Activated CD4-positive, CD25-positive, alpha-beta regulatory T cell treated with anti-CD3 and anti-CD28 coated beads, Interleukin-2, amount 50 U/mL, for 24 hours (primary cell): Measurements from ENCODE around the gene PIP5K1C.

Experiments used
- ATAC-seq, 2 donors: fragments of 150-1000 bp; cut with Tn5 transposase; one replicate each; pipeline ENCODE4 v1.10.0; 2021; ENCODE audit warnings: mild to moderate bottlenecking in 1 of 2, moderate library complexity in 1 of 2

PIP5K1C gene, protein sequence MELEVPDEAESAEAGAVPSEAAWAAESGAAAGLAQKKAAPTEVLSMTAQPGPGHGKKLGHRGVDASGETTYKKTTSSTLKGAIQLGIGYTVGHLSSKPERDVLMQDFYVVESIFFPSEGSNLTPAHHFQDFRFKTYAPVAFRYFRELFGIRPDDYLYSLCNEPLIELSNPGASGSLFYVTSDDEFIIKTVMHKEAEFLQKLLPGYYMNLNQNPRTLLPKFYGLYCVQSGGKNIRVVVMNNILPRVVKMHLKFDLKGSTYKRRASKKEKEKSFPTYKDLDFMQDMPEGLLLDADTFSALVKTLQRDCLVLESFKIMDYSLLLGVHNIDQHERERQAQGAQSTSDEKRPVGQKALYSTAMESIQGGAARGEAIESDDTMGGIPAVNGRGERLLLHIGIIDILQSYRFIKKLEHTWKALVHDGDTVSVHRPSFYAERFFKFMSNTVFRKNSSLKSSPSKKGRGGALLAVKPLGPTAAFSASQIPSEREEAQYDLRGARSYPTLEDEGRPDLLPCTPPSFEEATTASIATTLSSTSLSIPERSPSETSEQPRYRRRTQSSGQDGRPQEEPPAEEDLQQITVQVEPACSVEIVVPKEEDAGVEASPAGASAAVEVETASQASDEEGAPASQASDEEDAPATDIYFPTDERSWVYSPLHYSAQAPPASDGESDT

DNA sequence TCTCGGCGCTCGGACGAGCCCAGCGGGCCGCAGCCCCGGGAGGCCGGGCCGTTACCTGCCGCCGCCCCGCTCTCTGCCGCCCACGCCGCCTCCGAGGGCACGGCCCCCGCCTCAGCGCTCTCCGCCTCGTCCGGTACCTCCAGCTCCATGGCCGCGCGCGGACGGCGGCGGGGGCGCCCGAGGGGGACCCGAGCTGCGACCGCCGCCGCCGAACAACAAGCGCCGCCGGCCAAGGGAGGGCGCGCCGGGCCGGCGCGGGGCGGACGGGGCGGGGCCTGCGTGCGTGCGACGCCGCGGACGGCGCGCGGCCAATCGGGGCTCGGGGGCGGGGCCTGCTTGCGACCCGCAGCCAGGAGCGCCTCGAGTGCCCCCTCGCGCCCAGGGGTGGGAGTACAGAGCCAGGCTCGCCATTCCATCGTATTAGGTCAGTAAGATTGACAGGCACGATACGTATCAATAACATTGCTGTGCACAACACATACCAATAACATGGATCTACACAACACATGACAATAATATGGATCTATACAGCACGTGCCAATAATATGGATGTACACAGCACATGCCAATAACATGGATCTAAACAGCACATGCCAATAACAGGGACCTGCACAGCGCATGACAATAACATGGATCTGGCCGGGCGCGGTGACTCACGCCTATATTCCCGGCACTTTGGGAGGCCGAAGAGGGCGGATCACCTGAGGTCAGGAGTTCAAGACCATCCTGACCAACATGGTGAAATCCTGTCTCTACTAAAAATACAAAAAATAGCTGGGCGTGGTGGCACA, at the start of gene PIP5K1C:
Gene PIP5K1C, minus strand, starts transcription at position 227 of the 791 bp plus-strand sequence. Its CDS starts 78 bp downstream, at position 149.
- peak; percentile 88 to 93 for ATAC-seq

DNA sequence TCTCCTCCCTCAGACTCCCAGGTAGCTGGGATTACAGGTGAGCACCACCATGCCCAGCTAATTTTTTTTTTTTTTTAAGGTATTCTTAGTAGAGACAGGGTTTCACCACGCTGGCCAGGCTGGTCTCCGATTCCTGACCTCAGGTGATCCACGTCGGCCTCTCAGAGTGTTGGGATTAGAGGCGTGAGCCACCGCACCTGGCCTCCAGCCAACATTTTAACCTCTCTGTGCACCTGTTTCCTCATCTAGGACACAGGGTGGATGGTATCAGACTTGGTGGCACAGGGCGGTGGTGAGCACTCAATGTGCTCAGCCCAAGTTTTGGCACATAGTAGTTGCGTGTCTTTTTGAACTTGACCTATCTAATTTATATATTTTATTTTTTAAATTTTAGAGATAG, 48.7 kb upstream of the PIP5K1C start:
- ATAC-seq: no peak

DNA sequence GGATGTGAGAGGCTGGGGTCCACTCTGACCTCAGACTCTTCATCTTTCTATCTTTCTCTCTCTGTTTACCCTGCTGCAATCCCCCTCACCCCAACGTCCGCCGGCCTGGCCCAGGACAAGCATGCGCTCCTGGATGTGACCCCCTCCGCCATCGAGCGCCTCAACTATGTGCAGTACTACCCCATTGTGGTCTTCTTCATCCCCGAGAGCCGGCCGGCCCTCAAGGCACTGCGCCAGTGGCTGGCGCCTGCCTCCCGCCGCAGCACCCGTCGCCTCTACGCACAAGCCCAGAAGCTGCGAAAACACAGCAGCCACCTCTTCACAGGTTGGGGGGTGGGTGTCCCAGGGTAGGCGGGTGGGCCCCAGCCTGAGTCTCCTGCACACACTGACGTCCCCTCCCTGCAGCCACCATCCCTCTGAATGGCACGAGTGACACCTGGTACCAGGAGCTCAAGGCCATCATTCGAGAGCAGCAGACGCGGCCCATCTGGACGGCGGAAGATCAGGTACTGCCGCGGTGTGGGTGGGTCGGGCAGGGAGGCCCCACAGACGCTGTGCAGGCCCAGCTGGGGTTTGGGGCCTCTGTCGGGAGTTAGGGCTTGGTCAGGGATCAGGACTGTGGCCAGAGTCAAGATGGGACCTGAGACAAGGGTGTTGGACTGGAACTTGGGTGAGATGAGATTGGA, 46.2 kb upstream of the PIP5K1C start:
- no peak for ATAC-seq

DNA sequence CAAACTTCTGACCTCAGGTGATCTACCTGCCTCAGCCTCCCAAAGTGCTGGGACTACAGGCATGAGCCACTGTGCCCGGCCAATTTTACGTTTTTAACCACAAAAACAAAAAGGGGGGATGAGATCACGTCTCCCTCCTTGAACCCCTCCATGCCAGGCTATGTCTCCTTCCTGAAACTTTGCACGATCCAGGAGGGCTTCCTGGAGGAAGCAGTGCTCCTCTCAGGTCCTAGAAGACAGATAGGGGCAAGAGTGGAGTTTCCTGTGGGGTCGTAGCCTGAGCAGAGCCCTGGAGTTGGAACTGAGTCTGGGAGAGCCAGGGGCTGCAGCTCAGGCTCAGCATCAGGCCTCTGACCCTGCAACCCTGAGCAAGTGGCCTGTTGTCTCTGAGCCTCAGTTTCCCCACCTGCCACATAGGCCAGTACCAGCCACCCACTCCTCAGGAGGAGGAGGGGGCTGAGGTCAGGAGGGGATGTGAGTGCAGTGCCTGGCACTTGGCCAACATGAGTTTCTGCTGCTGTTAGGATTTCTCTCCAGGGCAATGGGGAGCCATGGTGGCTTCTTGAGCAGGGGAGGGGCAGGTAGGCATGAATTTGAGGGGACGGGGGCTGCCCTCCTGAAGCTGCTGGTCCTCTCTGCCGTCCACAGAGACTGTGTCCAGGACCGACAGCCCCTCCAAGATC, 45.2 kb upstream of the PIP5K1C start:
- no peak for ATAC-seq

DNA sequence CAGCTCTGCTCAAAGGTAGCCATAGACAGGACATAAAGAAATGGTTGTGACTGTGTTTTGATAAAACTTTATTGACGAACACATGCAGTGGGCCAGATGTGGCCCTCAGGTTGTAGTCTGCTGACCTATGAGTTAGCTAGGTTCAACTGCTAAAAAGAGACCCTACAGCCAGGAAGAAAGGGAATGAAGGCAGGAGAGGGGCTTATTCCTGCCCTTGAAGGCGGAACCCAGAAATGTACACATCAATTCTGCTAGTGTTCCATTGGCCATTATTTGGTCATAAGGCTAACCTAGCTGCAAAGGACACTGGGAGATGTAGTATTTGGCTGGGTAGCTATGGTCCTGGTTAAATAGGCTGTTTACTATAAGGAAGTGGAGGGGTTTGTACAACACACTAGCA, 43.2 kb upstream of the PIP5K1C start:
- ATAC-seq: no peak

DNA sequence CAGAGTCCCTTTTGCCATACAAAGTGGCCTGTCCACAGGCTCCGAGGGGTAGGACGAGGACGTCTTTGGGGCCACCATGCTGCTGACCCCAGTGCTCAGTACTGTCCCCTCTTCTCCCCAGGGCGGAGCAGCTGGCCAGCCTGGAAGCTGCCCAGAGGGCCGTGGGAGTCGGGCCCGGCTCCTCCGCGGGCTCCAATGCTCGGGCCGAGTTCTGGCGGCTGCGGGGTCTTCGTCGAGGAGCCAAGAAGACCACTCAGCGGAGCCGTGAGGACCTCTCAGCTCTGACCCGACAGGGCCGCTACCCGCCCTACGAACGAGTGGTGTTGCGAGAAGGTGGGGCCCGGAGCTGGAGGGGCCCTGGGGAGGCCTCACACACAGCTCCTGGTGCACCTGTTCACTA, 40.2 kb upstream of the PIP5K1C start:
- ATAC-seq: no peak

DNA sequence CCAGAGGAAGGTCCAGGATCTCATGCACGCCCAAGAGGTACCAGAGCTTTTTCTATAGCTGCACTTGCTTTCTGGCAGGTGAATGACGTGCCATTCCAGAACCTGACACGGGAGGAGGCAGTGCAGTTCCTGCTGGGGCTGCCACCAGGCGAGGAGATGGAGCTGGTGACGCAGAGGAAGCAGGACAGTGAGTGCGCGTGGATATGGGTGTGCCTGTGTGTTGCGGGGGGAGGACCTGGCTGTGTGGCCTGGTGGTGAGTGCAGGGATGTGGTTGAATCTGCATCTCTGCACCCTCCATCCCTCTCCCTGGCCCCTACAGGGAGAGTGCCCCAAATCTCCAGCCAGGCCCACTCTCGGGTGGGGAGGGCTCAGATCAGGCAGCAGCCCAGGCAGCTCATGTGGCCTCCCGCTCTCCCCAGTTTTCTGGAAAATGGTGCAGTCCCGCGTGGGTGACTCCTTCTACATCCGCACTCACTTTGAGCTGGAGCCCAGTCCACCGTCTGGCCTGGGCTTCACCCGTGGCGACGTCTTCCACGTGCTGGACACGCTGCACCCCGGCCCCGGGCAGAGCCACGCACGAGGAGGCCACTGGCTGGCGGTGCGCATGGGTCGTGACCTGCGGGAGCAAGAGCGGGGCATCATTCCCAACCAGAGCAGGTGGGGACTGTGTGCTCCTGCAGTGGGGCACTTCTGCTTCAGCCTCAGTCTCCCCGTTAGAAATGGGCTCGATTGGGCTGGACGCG, 38.4 kb upstream of the PIP5K1C start:
- ATAC-seq: no peak

DNA sequence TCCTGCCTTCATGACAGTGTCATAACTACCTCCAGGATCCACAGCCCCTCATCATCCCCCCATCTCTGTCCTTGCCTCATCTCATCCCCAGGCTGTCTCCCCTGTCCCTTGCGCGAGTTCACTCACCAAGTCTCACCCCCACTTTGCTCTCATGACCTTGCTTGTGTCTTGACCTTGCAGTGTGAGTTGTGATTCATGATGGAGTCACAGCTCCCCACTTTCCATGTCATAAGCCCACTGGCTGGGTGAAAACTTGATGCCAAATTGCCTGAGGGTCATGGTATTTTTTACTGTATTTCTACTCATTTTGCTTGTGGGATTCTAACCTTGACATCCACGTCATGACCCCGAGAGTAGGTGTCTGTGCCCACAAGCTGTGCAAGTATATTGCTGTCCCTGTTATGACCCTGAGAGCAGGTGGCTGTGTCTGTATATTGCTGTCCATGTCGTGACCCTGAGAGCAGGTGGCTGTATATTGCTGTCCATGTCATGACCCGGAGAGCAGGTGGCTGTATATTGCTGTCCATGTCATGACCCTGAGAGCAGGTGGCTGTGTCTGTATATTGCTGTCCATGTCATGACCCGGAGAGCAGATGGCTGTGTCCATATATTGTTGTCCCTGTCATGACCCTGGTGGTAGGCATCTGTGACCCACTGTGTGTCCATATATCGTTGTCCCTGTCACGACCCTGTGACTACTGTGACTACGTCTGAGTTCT, 37.4 kb upstream of the PIP5K1C start:
- ATAC-seq: peak in 1 of 2 donors; percentile 33

DNA sequence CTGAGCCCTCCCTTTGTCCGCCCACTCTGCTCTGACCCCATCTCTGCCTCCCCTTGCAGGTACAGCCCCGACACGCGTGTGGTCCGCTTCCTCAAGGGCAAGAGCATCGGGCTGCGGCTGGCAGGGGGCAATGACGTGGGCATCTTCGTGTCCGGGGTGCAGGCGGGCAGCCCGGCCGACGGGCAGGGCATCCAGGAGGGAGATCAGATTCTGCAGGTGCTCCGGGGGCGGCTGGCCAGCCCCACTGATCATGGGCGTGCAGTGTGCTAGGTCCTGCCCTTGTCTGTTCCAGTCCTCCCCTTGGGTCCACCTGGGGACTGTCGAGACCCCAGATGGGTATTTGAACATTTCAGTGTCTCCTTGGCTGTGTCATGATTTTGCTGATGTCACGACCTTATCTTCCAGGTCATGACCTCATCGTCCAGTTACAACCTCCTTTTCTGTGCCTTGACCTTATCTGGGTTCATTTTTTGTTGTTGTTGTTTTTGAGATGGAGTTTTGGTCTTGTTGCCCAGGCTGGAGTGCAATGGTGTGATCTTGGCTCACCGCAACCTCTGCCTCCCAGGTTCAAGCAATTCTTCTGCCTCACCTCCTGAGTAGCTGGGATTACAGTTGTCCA, 35.9 kb upstream of the PIP5K1C start:
- no peak for ATAC-seq

DNA sequence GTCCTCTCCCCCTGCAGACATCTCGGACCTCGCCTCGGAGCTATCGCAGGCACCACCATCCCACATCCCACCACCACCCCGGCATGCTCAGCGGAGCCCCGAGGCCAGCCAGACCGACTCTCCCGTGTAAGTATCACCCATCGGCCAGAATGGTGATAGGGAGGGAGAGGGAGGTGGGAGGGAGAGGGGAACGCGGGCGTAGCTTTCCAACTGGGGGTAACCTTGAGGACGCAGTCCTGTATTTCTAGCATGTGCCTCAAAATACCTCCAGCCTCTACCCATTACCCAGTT, 34.0 kb upstream of the PIP5K1C start:
- ATAC-seq: no peak

DNA sequence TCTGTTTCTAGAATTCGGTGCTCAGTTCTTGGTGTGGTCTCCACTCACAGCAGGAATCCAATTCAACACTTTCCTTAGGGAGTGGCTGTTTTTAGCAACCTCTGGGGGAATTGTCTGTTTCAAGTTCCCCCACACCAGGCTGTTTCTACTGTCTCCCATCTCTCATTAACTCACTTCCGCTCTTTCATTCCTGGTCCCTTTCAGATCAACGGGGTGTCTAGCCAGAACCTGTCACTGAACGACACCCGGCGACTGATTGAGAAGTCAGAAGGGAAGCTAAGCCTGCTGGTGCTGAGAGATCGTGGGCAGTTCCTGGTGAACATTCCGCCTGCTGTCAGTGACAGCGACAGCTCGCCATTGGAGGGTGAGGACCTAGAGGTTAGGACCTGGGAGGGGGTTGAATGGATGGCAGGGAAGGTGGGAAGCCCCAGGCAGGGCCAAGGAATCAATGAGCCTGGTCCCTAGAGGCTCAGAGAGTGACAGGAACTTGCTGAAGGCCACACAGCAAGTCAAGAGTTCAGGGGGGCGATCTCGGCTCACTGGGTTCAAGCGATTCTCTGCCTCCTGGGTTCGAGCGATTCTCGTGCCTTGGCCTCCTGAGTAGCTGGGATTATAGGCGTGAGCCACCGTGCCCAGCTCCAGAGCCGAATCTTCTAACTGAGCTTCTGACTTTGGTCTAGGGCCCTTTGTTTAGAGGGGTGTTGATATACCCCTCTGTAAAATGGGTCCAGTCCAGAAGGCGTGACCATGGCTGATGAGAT, 33.5 kb upstream of the PIP5K1C start:
- no peak for ATAC-seq

DNA sequence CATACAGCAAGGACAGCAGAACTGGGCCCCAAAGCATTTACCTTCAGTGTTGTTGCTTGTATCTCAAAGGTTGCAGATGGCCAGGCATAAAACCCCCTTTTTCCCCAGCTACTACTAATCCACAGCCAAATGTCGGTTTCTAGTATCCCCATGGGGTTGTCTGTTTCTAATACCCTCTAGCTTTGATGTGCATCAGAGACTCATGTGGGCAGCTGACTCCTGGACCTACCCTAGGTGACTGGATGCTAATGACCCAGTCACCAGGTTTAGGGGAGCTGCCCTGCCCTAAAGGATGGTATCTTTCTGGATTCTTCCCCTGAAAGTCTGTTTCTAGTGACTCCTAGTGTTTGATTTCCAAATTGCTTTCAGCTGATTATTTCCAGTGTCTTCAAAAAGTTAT, 31.8 kb upstream of the PIP5K1C start:
- no peak for ATAC-seq

DNA sequence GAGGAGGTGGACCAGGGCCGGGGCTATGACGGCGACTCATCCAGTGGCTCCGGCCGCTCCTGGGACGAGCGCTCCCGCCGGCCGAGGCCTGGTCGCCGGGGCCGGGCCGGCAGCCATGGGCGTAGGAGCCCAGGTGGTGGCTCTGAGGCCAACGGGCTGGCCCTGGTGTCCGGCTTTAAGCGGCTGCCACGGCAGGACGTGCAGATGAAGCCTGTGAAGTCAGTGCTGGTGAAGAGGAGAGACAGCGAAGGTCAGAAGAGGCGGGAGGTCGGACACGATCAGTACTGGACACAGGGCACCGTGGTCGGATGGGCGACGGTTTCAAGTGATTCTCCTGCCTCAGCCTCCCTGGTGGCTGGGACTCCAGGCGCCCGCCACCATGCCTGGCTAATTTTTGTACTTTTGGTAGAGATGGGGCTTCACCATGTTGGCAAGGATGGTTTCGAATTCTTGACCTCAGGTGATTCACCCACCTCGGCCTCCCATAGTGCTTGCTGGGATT, 30.2 kb upstream of the PIP5K1C start:
- ATAC-seq: no peak

DNA sequence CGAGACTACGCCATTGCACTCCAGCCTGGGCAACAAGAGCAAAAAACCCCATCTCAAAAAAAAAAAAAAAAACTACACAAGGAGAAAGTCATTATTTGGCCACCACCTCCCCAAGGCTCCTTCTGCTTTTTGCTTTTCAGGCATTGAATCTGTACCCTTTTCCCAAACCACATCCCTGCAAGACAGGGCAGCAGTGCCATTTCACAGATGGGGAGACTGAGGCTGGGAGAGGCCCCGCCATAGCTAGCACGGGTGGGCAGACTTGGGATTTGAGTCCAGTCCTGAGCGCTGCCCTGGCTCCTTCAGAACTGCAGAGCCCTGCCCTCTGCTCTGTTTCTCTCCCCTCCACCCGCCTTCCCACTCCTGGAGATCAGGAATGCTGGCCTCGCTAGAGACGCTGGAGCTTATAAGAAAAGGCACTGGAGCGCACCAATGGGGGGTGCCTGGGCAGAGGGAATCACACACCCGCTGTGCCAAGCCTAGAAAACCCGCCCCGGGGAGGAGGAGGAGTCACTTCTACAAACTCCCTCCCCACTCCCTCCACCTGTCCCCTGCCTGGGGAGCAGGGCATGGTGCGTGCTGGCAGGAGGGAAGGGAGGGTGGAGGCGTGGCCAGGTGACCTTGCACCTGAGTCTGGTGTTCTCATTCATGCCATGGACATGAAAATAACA, 25.5 kb upstream of the PIP5K1C start:
- no peak for ATAC-seq

DNA sequence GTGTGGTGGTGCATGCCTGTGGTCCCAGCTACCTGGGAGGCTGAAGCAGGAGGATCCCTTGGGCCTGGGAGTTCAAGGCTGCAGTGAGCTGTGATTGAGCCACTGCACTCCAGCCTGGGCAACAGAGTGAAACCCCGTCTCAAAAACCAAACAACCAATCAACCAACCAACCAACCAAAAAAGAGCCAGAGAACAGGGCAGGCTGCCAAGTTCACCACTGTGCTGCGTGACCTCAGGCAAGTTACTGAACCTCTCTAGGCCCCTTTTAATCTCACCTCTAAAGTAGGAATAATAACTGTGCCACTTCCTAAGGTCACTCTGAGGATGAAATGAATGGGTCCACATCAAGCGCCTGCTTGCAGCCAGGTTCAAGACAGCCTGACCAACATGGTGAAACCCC, 24.9 kb upstream of the PIP5K1C start:
- no peak for ATAC-seq

DNA sequence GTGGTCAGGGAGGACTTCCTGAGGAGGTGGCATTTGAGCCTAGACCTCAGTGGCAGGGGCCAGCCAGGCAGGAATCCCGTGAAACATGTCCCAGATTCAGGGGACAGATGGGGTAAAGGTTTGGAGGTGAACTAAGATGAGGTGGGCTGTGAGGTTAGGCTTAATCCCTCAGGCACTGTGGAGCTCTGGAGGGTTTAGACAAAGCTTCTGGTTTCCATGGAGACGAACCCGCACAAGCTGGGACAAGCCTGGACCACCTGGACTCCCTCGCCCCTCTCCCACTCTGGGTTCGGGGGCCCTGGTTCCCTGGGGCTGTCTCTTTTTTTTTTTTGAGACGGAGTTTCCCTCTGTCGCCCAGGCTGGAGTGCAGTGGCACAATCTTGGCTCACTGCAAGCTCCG, 23.6 kb upstream of the PIP5K1C start:
- no peak for ATAC-seq

DNA sequence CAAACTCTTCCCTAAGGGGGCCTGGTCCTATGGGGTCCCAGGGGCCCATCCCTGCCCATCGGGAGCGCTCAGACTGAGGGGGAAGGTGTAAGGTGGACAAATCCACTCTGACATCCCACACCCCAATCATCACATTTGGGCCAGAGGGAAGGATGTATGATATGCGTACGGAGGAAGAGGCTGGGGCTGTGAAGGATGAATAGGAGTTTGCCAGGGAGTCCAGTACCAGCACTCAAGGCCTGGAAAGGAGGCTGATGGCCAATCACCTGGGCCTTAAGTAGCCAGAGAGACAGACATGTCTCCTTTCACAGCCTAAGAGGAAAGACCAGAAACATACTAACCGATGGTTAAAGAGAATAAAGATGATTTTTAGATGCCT, 22.8 kb upstream of the PIP5K1C start:
- no peak for ATAC-seq

DNA sequence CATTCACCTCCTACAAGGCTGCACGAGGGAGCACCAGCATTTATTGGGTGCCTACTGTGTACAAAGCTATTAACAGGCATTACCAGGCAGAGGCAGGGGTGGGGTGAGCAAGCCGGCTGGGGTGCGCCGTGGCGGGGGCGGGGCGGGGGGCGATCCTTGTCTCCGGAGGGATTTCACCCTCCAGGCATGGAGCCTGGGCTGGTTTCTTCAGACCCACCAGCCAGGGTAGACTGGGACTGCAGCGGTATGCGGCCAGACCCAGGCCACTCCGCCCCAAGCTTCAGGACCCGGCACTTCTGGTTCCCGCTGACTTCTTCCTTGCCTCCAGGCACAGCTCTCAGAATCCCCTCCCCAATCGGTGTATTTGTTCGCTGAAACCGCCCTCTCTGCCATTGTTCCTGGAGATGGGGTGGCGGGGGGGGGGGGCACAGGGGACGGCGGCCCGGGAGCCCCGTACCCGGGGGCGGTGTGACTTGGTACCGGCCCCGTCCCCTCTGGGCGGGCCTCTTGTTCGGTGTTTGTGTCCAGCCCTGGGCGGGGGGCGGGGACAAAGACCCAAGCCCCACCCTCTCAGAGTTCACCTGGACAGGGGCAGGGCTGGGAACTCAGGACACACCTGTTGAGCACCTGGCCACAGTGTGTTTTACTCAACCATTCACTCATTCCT, 22.3 kb upstream of the PIP5K1C start:
- ATAC-seq: no peak
